Vagina (tissue), 2 donors: ENCODE results near the gene MKRN2.

Experiments used
- POLR2A ChIP-seq, 2 donors: fragments of 450-650 bp; IDR thresholded peaks; one replicate each; pipeline ENCODE4 v1.6.1; 2017; ENCODE audit warnings: antibody characterized with exemption in 2 of 2, mild to moderate bottlenecking in 2 of 2, moderate library complexity in 2 of 2
- POLR2AphosphoS5 ChIP-seq, 2 donors: sonication (generic); formaldehyde crosslinking; IDR thresholded peaks; one replicate each; pipeline ENCODE4 v1.9.0; 2017; ENCODE audit warnings: antibody characterized with exemption in 2 of 2, mild to moderate bottlenecking in 2 of 2, low read depth in 1 of 2; ENCODE audit not compliant: insufficient read depth in 1 of 2
- TF ChIP-seq, protein P1 (sequence below), 3 experiments: fragments of 450-650 bp in 2 of 3; fragments of 200-600 bp in 1 of 3; sonication (generic) in 1 of 3; IDR thresholded peaks; one replicate each; pipeline ENCODE4 v1.5.1; 2017 to 2019; ENCODE audit warnings: antibody characterized with exemption in 3 of 3, mild to moderate bottlenecking in 2 of 3, moderate library complexity in 2 of 3

DNA sequence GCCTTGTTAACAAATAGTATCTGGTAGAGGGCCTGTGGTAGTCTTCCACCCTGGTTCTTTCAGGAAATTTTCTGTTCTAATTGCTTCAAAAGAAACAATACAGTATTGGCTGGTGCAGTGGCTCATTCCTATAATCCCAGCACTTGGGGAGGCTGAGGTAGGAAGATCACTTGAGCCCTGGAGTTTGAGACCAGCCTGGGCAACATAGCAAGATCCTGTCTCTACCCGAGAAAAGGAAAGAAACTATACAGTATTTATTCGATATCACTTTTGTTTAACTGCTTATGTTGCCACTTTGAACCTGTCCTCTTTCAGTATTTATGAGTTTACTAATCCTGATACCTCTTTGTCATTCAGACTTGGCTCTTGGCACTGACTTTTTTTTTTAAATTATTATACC lies 4.5 kb downstream of the MKRN2 start:
- TF ChIP-seq, protein P1, sequence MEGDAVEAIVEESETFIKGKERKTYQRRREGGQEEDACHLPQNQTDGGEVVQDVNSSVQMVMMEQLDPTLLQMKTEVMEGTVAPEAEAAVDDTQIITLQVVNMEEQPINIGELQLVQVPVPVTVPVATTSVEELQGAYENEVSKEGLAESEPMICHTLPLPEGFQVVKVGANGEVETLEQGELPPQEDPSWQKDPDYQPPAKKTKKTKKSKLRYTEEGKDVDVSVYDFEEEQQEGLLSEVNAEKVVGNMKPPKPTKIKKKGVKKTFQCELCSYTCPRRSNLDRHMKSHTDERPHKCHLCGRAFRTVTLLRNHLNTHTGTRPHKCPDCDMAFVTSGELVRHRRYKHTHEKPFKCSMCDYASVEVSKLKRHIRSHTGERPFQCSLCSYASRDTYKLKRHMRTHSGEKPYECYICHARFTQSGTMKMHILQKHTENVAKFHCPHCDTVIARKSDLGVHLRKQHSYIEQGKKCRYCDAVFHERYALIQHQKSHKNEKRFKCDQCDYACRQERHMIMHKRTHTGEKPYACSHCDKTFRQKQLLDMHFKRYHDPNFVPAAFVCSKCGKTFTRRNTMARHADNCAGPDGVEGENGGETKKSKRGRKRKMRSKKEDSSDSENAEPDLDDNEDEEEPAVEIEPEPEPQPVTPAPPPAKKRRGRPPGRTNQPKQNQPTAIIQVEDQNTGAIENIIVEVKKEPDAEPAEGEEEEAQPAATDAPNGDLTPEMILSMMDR (IDR thresholded peaks at IDR 0.05): no peak
- TF ChIP-seq POLR2AphosphoS5 (IDR thresholded peaks at IDR 0.05; ENCODE audit: insufficient read depth in 1 of 2, low read depth in 1 of 2) (no peak), POLR2A (IDR thresholded peaks at IDR 0.05) (no peak)
